HFF-Myc (cell line): ENCODE data around the gene GPBP1.

Experiments used
- DNase-seq: peaks from one replicate; pipeline ENCODE4 v3.0.0-alpha.2; 2011; ENCODE audit warnings: low read depth; ENCODE audit errors: extremely low read depth
- H3K4me3 ChIP-seq: replicated peaks from 2 replicates; pipeline ENCODE4 v1.5.1; 2011; ENCODE audit warnings: low read depth, mild to moderate bottlenecking, control low read depth, low read length
- CTCF ChIP-seq: IDR thresholded peaks from 2 replicates; pipeline ENCODE4 v1.5.1; 2012; ENCODE audit warnings: mild to moderate bottlenecking, low read depth, low read length, control low read depth; ENCODE audit errors: missing control alignments

Gene GPBP1

DNA sequence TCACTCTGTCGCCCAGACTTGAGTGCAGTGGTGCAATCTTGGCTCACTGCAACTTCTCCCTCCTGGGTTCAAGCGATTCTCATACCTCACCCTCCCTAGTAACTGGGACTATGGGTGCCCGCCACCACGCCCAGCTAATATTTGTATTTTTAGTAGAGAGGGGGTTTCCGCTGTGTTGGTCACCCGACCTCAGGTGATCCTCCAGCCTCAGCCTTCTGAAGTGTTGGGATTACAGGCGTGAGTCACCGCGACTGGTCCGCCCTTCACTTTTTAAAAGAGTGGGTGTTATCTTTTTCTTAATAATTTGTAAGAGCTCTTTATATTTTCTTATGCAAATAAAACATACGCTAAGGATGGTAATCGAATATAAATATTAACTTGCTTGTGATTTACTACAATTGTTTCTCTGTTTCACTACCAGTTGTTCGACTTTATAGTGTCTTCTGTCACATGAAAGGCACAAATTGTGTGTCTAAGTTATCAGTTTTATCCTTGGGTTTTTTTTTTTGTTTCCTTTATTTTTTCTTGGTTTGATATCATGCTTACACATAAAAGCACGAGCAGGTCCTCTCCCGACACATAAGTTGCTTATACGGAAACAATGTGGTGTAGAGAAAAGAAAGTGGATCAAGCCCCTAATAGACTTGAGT lies 1.9 kb upstream of the GPBP1 start:
- no peak for TF ChIP-seq CTCF
- H3K4me3 ChIP-seq, result peak overlapping the region; percentile 95
- no peak for DNase-seq

DNA sequence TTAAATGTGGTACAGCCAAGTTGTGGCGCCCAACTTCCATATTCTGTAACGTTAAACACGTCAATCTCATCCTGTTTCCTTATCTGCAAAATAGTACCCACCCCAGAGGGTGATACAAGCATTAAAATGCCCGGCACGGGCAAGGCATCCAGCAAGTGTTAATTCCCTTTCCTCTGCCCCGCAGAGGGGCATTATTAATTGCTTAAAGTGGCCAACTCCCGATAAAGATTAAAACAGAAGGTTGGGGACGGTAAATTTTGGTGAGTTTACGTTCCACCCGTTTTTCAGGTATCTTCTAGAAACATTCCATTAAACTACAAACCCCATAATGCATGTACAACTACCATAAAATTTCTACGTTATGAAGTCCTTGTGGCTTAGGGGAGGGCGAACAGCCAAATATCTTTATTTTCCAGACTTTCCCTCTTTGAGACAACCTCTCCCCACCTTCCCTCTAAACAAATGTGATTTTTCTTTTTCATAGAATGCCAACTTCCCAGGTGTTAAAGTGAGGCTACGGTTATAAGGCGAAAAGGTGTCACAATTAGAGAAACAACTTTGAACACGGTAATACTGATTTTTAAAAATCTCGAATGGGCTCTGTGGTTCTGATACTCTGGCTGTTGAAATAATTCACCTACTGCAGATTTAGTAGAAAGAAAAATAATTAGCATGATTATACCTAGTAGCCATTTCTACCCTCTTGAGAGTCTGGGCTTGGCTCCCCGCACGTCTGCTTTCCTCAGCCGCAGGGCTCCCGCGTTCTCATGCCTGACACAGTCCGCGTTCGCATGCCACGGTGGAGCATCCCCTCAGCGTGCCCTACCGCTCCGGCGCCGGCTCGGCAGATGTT lies 1.2 kb upstream of the GPBP1 start:
- H3K4me3 ChIP-seq, result peak overlapping the region; percentile 95
- no peak for TF ChIP-seq CTCF
- no peak for DNase-seq

DNA sequence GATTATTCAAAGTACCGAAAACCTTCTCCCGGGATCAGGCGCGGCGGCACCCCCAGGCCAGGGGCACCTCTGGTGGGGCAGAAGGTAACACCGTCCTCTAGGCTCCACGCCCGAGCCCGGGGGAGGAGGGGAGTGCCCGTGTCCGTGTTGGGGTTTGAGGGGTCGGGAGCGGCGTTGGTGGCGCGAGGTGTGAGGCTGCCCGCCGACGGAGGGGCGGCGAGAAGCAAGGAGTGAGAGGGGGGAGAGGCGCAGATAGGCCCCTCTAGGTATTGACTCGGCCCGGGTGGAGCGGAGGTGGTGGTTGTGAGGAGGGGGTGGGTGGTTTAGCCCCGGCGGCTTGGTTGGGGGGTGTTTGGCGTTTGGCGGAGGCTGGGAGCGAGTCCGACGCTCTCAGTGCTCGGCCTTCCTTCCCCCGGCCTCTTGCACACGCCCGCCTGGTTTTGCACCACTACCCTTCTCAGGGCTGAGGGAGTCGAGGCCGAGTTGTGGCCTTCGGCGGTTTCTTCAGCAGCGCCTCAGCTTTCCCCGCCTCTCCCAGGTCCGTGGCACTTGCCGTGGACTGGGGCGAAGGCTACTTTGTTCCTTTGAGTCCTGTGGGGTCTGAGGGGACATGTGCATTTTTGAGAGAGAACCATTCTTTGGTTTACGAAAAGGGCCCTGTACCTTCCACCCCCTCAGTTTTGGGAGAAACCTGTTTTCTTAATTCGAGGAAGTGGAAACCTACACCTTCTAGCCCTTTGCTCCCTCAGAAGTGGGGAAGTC lies 450 bp downstream of the GPBP1 start:
- TF ChIP-seq CTCF, result no peak
- DNase-seq, result no peak
- peak overlapping the region; percentile 95 for H3K4me3 ChIP-seq

DNA sequence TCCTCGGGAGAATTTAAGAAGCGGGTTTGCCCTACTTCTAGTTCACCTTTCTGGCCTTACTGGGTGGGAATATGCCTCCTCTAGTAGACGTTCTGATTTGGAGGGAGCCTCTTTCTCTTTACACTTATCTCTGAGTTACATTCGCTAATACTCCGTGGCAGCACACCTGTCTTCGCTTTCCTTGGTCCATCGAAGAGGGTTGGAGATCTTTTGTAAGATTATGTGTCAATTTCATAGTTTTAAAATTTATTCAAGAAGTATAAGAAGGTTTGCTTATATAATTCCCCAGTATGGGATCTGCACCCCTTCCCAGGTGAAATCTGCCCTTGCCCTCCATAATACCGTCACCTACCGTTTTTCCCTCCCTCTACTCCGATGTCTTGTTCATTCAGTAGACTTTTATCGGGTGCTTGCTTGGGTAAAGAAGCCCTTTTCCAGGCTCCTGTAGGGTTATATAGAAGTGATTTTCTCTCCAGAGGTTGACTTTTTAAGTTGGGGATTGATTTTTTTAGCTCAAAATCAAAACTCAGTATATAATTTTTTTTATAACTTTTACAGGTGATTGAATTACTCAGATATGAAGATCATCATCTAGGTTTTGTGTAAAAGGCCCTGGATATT lies 1.1 kb downstream of the GPBP1 start:
- no peak for TF ChIP-seq CTCF
- no peak for DNase-seq
- H3K4me3 ChIP-seq, result peak overlapping the region; percentile 95

DNA sequence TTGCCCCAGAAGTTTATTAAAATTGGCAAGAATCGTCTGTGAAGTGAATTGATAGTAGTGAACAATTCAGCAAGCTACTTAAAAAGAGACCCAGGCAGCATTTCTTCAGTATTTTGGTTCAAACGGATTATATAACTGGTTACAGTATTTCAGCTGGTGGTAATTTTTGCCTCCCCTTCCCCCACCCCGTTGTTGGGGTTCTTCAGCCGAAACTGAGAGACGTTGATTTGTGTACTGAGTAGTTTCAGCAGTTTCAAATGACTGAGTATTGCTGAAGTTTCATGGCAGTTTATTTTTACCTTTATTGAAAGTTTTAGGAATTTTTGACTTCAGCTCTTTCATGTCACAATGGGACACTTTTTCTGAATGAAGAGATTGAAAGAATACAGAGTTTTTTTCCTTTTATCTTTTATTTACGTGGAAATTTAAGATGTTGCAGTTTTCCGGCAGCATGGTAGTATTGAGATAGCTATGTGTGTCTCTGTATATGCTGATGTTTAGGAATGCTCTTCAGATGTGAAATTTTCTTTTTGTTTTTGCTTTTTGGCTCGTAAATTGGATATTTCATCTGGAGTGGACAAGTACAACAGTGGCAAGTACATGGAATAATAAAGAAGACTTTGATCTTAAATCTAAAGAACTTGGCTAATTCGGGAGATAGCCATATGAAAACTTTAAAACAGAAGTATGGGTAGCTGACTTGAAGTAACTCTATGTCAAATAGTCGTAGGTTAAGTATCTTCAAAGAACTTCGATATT lies 1.9 kb downstream of the GPBP1 start:
- peak overlapping the region; percentile 95 for H3K4me3 ChIP-seq
- TF ChIP-seq CTCF, result no peak
- no peak for DNase-seq

- H3K4me3 ChIP-seq, result peak overlapping the region; percentile 95
- no peak for TF ChIP-seq CTCF
- no peak for DNase-seq
Observed at GRCh38 chr5:57176350-57176857, 2.5 kb downstream of the GPBP1 start.
